ENCODE measurements around the gene C19orf47.

The C19orf47 gene

GRCh38 chr19:40342644-40343311 lies 5.4 kb downstream of the C19orf47 start:
- H3K27me3 ChIP-seq (ENCODE audit: control insufficient read depth, insufficient read depth, low read length), result no peaks in the 10 kb centered on the region
- no peak for TF ChIP-seq CTCF (IDR thresholded peaks at IDR 0.05)
- no peak overlapping the region for H2AFZ ChIP-seq
- H3K4me1 ChIP-seq, result peaks cover 7% of the 10 kb centered on the region
- peak overlapping the region; percentile 27 for H3K27ac ChIP-seq
- H3K4me2 ChIP-seq (ENCODE audit: low read length), result peak overlapping the region; percentile 2
- no peak overlapping the region for H3K9ac ChIP-seq
- H3K79me2 ChIP-seq, result peaks cover 26% of the 10 kb centered on the region
- no peaks in the 10 kb centered on the region for H3K9me3 ChIP-seq (ENCODE audit: control insufficient read depth, low read length)
- no peak overlapping the region for H3K4me3 ChIP-seq (ENCODE audit: low read depth, low read length)
- no peaks in the 10 kb centered on the region for H3K36me3 ChIP-seq (ENCODE audit: control insufficient read depth, insufficient read depth, low read length)

- no peaks in the 10 kb centered on the region for H3K36me3 ChIP-seq (ENCODE audit: control insufficient read depth, insufficient read depth, low read length)
- peaks cover 18% of the 10 kb centered on the region for H3K79me2 ChIP-seq
- peak overlapping the region; percentile 30 for H3K27ac ChIP-seq
- no peak overlapping the region for H3K4me2 ChIP-seq (ENCODE audit: low read length)
- no peak overlapping the region for H2AFZ ChIP-seq
- H3K27me3 ChIP-seq (ENCODE audit: control insufficient read depth, insufficient read depth, low read length), result no peaks in the 10 kb centered on the region
- no peaks in the 10 kb centered on the region for H3K9me3 ChIP-seq (ENCODE audit: control insufficient read depth, low read length)
- H3K4me3 ChIP-seq (ENCODE audit: low read depth, low read length), result no peak overlapping the region
- peaks cover 7% of the 10 kb centered on the region for H3K4me1 ChIP-seq
- H3K9ac ChIP-seq, result no peak overlapping the region
- TF ChIP-seq CTCF (IDR thresholded peaks at IDR 0.05), result no peak
These were observed 6.4 kb downstream of the C19orf47 start for GRCh38 chr19:40341601-40342482.

GRCh38 chr19:40339018-40339728 lies 9.0 kb downstream of the C19orf47 start:
- Histone ChIP-seq H3K79me2 (peaks cover 10% of the 10 kb centered on the region), H3K9ac (no peak overlapping the region), H3K9me3 (ENCODE audit: control insufficient read depth, low read length) (no peaks in the 10 kb centered on the region), H3K27me3 (ENCODE audit: control insufficient read depth, insufficient read depth, low read length) (no peaks in the 10 kb centered on the region), H3K36me3 (ENCODE audit: control insufficient read depth, insufficient read depth, low read length) (no peaks in the 10 kb centered on the region), H2AFZ (no peak overlapping the region), H3K27ac (no peak overlapping the region), H3K4me2 (ENCODE audit: low read length) (no peak overlapping the region), H3K4me3 (ENCODE audit: low read depth, low read length) (no peak overlapping the region), H3K4me1 (peaks cover 7% of the 10 kb centered on the region)
- TF ChIP-seq CTCF (IDR thresholded peaks at IDR 0.05), result no peak

GRCh38 chr19:40337594-40337993 lies 10.6 kb downstream of the C19orf47 start:
- no peak overlapping the region for H3K4me2 ChIP-seq (ENCODE audit: low read length)
- no peak for TF ChIP-seq CTCF (IDR thresholded peaks at IDR 0.05)
- no peak overlapping the region for H3K4me3 ChIP-seq (ENCODE audit: low read depth, low read length)
- H3K36me3 ChIP-seq (ENCODE audit: control insufficient read depth, insufficient read depth, low read length), result no peaks in the 10 kb centered on the region
- no peak overlapping the region for H2AFZ ChIP-seq
- H3K9me3 ChIP-seq (ENCODE audit: control insufficient read depth, low read length), result no peaks in the 10 kb centered on the region
- no peak overlapping the region for H3K27ac ChIP-seq
- H3K27me3 ChIP-seq (ENCODE audit: control insufficient read depth, insufficient read depth, low read length), result no peaks in the 10 kb centered on the region
- H3K79me2 ChIP-seq, result peaks cover 7% of the 10 kb centered on the region
- no peak overlapping the region for H3K9ac ChIP-seq
- peaks cover 3% of the 10 kb centered on the region for H3K4me1 ChIP-seq

All from parathyroid adenoma (tissue), 2 donors.